Measurements from ENCODE around the gene EPHB2.

The EPHB2 gene

GRCh38 chr1:22876359-22877111 is 165.9 kb downstream of the EPHB2 start:
- H3K4me1 ChIP-seq (ENCODE audit: control insufficient read depth, insufficient read depth, low read length): peaks cover 27% of the 10 kb centered on the region
- no peaks in the 10 kb centered on the region for H3K36me3 ChIP-seq (ENCODE audit: insufficient read depth, low read length)
- peak overlapping the region; percentile 4 for H3K9ac ChIP-seq (ENCODE audit: low read depth, low read length)
- no peak overlapping the region for H3K4me3 ChIP-seq (ENCODE audit: low read length)
- no peaks in the 10 kb centered on the region for H3K27me3 ChIP-seq (ENCODE audit: control insufficient read depth, insufficient read depth, low read length)
- H3K9me3 ChIP-seq (replicated peaks; ENCODE audit: low read length): no peaks in the 10 kb centered on the region
- peak overlapping the region; percentile 1 for H3K4me2 ChIP-seq (ENCODE audit: low read length)

DNA sequence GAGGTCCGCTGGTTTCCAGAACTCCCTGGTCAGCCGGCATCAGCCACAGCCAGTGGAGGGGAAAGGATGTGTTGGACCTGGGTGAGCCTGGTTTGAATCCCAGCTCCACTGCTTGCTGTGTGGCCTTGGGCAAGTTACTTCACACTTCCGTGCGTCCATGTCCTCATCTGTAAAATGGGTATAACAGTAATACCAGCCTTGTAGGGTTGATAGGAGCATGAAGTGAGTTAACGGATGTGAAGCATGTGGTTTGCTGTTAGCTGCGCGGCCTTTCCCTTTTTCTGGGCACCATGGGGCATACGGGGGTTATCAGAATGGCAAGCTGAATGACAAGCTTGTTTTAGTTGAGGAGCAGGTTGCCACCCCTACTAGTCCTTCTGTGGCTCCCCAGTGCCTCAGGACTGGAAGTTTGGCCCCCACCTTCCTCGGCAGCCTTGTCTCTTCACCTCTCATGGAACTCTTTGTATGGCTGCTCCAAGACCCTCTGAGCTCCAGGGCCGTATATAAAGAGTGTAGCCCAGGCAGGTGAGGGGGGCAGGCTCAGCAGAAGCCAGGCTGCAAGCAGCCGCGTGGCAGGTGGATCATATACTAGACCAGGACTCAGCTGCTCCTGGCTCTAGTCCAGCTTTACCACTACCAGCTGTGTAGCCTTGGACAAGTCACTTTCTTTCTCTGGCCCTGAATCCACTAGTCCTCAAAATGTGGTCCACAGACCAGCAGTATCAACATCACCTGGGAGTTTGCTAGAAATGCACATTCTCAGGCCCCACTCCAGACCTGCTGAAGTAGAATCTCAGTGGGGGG is 166.7 kb downstream of the EPHB2 start:
- Histone ChIP-seq H3K9me3 (replicated peaks; ENCODE audit: low read length) (no peaks in the 10 kb centered on the region), H3K4me1 (ENCODE audit: control insufficient read depth, insufficient read depth, low read length) (peaks cover 27% of the 10 kb centered on the region), H3K4me2 (ENCODE audit: low read length) (peak overlapping the region; percentile 1), H3K4me3 (ENCODE audit: low read length) (no peak overlapping the region), H3K36me3 (ENCODE audit: insufficient read depth, low read length) (no peaks in the 10 kb centered on the region), H3K27me3 (ENCODE audit: control insufficient read depth, insufficient read depth, low read length) (no peaks in the 10 kb centered on the region), H3K9ac (ENCODE audit: low read depth, low read length) (no peak overlapping the region)

DNA sequence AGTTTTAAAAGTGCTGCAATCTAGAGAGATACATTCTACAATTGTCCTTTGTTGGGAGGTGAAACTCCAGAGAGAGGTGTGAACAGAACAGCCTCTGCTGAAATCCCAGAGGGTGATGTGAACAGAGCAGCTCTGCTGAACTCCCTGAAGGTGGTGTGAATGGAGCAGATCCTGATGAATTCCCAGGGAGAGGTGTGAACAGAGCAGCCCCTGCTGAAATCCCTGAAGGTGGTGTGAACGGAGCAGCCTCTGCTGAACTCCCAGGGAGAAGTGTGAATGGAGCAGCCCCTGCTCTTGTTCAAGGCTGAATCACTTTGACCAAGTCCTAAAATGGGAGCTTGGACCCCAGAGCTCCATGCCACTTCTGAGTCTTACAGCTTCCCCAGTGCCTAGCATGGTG is 167.3 kb downstream of the EPHB2 start:
- Histone ChIP-seq H3K9ac (ENCODE audit: low read depth, low read length) (no peak overlapping the region), H3K4me2 (ENCODE audit: low read length) (no peak overlapping the region), H3K4me3 (ENCODE audit: low read length) (no peak overlapping the region), H3K4me1 (ENCODE audit: control insufficient read depth, insufficient read depth, low read length) (peaks cover 27% of the 10 kb centered on the region), H3K27me3 (ENCODE audit: control insufficient read depth, insufficient read depth, low read length) (no peaks in the 10 kb centered on the region), H3K36me3 (ENCODE audit: insufficient read depth, low read length) (no peaks in the 10 kb centered on the region), H3K9me3 (replicated peaks; ENCODE audit: low read length) (no peaks in the 10 kb centered on the region)

- no peak overlapping the region for H3K4me3 ChIP-seq (ENCODE audit: low read length)
- H3K36me3 ChIP-seq (ENCODE audit: insufficient read depth, low read length): no peaks in the 10 kb centered on the region
- peaks cover 27% of the 10 kb centered on the region for H3K4me1 ChIP-seq (ENCODE audit: control insufficient read depth, insufficient read depth, low read length)
- no peaks in the 10 kb centered on the region for H3K27me3 ChIP-seq (ENCODE audit: control insufficient read depth, insufficient read depth, low read length)
- H3K9me3 ChIP-seq (replicated peaks; ENCODE audit: low read length): no peaks in the 10 kb centered on the region
- H3K4me2 ChIP-seq (ENCODE audit: low read length): no peak overlapping the region
- no peak overlapping the region for H3K9ac ChIP-seq (ENCODE audit: low read depth, low read length)
These were observed 168.0 kb downstream of the EPHB2 start for GRCh38 chr1:22878626-22879025.

- Histone ChIP-seq H3K27me3 (ENCODE audit: control insufficient read depth, insufficient read depth, low read length) (no peaks in the 10 kb centered on the region), H3K9ac (ENCODE audit: low read depth, low read length) (no peak overlapping the region)
These were observed 168.8 kb downstream of the EPHB2 start for GRCh38 chr1:22879445-22879844.

DNA sequence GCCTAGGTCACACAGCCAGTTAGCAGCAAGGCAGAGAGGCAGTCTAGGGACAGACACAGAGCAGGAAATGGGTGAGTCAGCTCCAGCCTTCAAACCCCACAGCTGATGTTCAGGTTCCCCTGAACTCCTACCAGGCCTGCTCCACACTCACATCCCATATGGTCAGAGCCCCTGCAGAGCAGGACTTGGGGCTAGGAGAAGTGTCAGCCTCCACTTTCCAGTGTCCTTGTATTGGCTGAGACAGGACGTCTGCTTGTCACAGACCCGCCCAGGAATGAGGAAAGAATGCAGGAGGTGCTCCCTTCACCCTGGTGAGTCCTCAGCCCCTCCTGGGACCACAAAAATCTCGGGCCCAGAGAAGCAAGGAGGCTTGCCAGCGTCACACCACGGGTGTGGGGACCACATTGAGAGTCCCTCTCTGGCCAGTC is 169.5 kb downstream of the EPHB2 start:
- Histone ChIP-seq H3K9ac (ENCODE audit: low read depth, low read length) (no peak overlapping the region), H3K27me3 (ENCODE audit: control insufficient read depth, insufficient read depth, low read length) (no peaks in the 10 kb centered on the region), H3K36me3 (ENCODE audit: insufficient read depth, low read length) (no peaks in the 10 kb centered on the region), H3K4me1 (ENCODE audit: control insufficient read depth, insufficient read depth, low read length) (peaks cover 27% of the 10 kb centered on the region), H3K4me2 (ENCODE audit: low read length) (no peak overlapping the region), H3K9me3 (replicated peaks; ENCODE audit: low read length) (no peaks in the 10 kb centered on the region), H3K4me3 (ENCODE audit: low read length) (no peak overlapping the region)

More at GRCh38 chr1:22879445-22879844, 168.8 kb downstream of the EPHB2 start:
- no peaks in the 10 kb centered on the region for H3K36me3 ChIP-seq (ENCODE audit: insufficient read depth, low read length)
- no peak overlapping the region for H3K4me3 ChIP-seq (ENCODE audit: low read length)
- H3K9me3 ChIP-seq (replicated peaks; ENCODE audit: low read length): no peaks in the 10 kb centered on the region
- H3K4me2 ChIP-seq (ENCODE audit: low read length): no peak overlapping the region
- H3K4me1 ChIP-seq (ENCODE audit: control insufficient read depth, insufficient read depth, low read length): peaks cover 27% of the 10 kb centered on the region

DNA sequence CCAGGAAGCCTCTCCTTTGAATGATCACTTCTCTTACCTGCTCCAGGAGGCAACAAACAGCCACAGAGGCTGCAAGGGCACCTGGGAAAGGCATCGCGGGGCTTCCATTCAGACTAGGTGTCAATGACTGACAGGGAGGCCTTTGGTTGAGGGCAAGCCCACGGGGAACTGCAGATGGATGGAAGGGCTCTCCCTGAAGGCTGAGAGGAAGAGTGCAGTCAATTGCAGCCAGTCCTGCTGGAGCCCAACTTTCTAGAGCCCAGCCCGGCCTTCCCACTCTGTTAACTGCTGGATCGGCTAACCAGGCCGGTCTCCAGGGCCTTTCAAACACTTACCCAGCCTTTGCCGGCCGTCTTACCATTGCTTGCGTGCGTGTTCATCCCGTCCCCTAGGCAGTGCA is 172.8 kb downstream of the EPHB2 start:
- Histone ChIP-seq H3K4me3 (ENCODE audit: low read length) (no peak overlapping the region), H3K27me3 (ENCODE audit: control insufficient read depth, insufficient read depth, low read length) (no peaks in the 10 kb centered on the region), H3K9me3 (replicated peaks; ENCODE audit: low read length) (no peaks in the 10 kb centered on the region), H3K36me3 (ENCODE audit: insufficient read depth, low read length) (no peaks in the 10 kb centered on the region), H3K4me1 (ENCODE audit: control insufficient read depth, insufficient read depth, low read length) (peaks cover 10% of the 10 kb centered on the region), H3K9ac (ENCODE audit: low read depth, low read length) (no peak overlapping the region), H3K4me2 (ENCODE audit: low read length) (no peak overlapping the region)

DNA sequence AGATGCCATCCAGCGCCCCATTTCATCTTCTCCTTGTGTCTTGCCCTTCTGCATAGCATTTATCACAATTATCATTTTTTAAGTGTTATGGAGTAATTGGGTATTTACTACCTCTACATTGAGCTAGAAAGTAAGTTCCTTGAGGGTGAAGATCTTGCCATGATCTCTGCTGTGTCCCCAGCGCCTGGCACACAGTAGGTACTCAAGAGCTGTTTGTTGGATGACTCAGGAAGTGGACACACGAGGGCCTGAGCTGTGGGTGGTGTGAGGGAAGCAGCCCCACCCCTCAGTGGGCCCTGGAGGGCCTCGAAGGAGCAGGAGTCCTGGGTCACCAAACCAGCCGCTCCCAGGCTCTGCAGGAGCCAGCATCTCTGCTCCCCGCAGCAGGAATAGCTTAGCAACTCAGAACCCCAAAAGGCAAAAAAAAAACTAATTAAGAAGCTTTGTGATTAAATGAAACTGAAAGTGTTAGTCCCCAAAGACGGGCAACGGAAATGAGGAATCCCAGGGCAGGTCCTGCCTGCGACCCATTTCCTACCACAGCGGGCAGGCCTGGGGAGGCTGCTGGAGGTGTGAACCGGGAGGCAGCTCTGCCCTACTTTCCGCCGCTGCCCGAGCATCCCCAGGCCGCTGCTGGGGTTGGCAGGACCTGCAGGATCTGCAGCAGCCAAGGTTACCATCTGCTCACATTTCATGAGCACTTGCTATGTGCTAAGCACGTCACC is 174.3 kb downstream of the EPHB2 start:
- Histone ChIP-seq H3K4me1 (ENCODE audit: control insufficient read depth, insufficient read depth, low read length) (peaks cover 10% of the 10 kb centered on the region), H3K4me3 (ENCODE audit: low read length) (no peak overlapping the region), H3K9me3 (replicated peaks; ENCODE audit: low read length) (no peaks in the 10 kb centered on the region), H3K36me3 (ENCODE audit: insufficient read depth, low read length) (no peaks in the 10 kb centered on the region), H3K27me3 (ENCODE audit: control insufficient read depth, insufficient read depth, low read length) (no peaks in the 10 kb centered on the region), H3K4me2 (ENCODE audit: low read length) (no peak overlapping the region), H3K9ac (ENCODE audit: low read depth, low read length) (no peak overlapping the region)

- Histone ChIP-seq H3K4me3 (ENCODE audit: low read length) (no peak overlapping the region), H3K9ac (ENCODE audit: low read depth, low read length) (no peak overlapping the region), H3K4me2 (ENCODE audit: low read length) (no peak overlapping the region), H3K9me3 (replicated peaks; ENCODE audit: low read length) (no peaks in the 10 kb centered on the region), H3K27me3 (ENCODE audit: control insufficient read depth, insufficient read depth, low read length) (no peaks in the 10 kb centered on the region), H3K4me1 (ENCODE audit: control insufficient read depth, insufficient read depth, low read length) (peaks cover 4% of the 10 kb centered on the region), H3K36me3 (ENCODE audit: insufficient read depth, low read length) (no peaks in the 10 kb centered on the region)
These were observed 175.6 kb downstream of the EPHB2 start for GRCh38 chr1:22886211-22886610.

GRCh38 chr1:22887491-22887890 is 176.9 kb downstream of the EPHB2 start:
- Histone ChIP-seq H3K4me1 (ENCODE audit: control insufficient read depth, insufficient read depth, low read length) (peaks cover 4% of the 10 kb centered on the region), H3K4me3 (ENCODE audit: low read length) (no peak overlapping the region), H3K27me3 (ENCODE audit: control insufficient read depth, insufficient read depth, low read length) (no peaks in the 10 kb centered on the region), H3K4me2 (ENCODE audit: low read length) (no peak overlapping the region), H3K9me3 (replicated peaks; ENCODE audit: low read length) (no peaks in the 10 kb centered on the region), H3K9ac (ENCODE audit: low read depth, low read length) (no peak overlapping the region), H3K36me3 (ENCODE audit: insufficient read depth, low read length) (no peaks in the 10 kb centered on the region)

- Histone ChIP-seq H3K36me3 (ENCODE audit: insufficient read depth, low read length) (no peaks in the 10 kb centered on the region), H3K9me3 (replicated peaks; ENCODE audit: low read length) (no peaks in the 10 kb centered on the region), H3K4me3 (ENCODE audit: low read length) (no peak overlapping the region), H3K4me2 (ENCODE audit: low read length) (no peak overlapping the region), H3K27me3 (ENCODE audit: control insufficient read depth, insufficient read depth, low read length) (no peaks in the 10 kb centered on the region), H3K4me1 (ENCODE audit: control insufficient read depth, insufficient read depth, low read length) (peaks cover 4% of the 10 kb centered on the region), H3K9ac (ENCODE audit: low read depth, low read length) (no peak overlapping the region)
These were observed 177.9 kb downstream of the EPHB2 start for GRCh38 chr1:22888320-22889075.
